Right kidney (tissue), 1 donor: Measurements from ENCODE around the gene MYO1G.

Experiments used
- DNase-seq: peaks from one replicate; pipeline ENCODE4 v3.0.0-alpha.2; 2016

MYO1G gene

DNA sequence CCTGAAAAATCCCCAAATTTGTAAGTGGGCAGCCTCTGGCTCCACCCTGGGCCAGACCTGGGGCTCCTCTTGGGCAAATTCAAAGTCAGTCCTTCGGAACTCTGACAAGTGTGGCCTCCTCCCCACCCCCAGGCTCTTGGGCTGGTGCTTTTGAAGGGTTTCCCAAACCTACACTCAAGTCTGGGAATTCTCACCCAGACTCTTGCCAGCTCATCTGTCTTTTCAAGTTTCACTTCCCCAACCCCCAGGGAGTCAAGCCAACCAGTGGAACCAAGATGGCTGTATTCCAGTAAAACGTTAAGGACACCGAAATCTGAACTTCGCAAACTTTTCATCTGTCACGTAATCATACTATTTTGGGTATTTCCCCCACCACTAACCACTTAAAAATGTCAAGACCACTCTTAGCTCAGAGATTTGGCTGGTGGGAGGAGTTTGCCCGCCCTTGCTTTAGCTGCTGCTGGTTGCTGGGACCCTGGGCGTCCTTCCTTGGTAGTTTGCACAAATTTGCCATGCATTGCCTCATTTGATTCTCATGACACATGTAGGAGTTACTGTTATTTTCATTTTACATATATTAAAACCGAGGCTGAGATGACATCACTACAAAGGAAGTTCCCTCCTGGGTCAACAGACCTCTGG is 1.7 kb upstream of the MYO1G start:
- DNase-seq, result no peak

DNA sequence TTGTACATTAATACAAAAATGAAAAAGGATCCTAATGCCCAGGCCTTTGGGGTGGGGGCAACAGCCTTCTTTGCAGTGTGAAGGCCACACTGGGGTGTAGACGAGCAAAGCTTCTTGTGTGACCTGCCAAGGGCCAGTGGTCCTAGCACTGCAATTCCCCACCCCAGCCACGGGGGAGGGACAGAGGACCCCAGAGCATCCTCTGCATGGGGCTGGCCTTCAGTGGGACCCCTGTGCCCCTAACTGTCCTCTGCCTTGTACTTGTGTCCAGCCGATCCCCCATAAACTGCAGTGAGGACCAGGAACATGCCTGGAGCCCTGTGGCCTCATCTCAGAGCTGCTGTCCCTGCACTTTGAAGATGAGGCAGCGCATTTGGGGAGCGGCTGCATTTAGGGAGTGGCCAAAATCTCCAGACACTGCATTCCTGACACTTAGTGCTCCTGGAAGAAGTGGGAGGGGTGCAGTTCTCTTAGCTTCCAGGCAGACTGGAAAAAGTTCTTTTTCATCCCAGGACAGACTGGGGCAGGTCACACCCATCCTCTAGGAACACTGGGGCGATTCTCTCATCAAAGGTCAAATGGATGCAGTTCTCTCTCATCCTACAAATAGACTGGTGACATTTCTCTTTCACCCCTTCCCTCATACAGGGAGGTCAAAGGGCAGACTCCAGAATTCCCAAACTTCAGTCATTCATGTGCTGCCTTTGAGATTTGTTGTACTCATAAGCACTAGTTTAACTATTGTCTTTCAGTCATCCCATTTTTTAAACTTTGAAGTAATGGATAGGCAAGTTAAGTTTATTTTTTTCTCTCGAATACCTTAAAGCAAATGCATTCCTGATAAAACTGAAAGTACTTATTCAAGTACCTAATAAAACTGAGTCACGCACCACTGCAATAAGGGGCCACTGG is 922 bp upstream of the MYO1G start:
- no peak for DNase-seq

DNA sequence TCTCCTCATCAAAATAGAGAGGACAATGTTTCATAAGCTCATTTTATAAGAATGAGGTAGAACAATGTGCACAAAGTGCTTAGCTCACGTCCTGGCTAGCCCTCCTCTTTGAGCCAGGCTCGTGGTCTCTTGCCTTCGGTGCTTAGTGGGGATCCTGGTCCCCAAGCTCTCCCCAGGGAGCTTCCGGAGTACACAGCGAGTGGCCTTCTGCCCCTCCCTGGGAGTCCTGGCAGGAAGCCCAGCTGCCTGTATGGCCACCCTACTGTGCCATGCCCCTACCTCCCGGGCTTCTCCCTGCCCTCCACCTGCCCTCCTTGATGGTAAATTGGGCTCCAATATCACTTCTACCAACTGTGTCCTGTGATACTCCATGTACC is 868 bp downstream of the MYO1G start:
- DNase-seq, result no peak

DNA sequence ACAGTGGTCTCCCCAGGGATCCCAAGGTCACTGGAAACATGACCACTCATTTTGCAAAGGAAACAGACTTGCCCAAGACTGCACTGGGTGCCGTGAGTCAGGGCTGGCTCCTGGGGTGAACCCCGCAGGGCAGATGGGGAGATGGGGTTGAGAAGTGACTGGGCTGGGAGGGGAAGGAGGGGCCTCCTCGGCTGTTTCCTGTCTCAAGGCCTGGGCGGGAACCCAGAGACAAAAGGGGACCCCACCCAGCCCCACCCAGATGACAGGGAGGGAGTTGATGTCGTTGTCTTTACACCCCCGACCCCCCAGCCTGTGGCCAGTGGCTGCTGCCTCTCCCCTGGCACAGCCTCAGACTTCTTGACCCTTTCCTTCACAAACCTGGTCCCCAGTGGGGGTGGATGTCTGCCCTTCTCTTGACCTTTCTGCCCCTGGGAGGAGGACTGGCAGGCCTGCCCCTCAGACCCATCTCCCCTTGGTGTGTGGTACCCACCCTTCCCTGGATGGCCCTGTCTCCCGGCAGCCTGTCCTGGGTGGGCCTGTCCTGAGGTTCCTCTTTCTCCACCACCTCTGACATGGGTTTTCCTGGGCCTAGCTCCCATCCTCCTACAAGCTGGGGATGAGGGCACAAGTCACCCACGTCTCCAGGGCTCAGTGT is 1.4 kb downstream of the MYO1G start:
- no peak for DNase-seq

DNA sequence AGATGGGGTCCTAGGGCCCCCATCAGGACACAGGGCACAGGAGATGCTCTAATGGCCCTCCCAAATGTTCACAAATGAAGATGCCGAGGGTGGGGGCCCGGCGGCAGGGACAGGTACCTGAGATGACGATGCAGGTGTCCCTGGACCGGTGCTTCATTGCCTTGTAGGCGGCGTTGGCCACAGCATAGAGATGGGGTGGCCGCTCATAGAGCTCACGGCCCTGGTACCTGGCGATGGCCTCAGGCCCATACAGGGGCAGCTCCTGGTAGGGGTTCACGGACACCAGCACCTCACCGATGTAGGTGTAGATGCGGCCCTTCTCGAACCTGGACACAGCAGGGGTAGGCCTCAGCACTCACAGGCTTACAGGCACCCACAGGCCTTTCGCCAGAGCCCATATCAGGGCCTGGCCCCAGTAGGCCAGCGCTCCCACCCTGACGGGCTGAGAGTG is 2.0 kb downstream of the MYO1G start:
- DNase-seq, result no peak

DNA sequence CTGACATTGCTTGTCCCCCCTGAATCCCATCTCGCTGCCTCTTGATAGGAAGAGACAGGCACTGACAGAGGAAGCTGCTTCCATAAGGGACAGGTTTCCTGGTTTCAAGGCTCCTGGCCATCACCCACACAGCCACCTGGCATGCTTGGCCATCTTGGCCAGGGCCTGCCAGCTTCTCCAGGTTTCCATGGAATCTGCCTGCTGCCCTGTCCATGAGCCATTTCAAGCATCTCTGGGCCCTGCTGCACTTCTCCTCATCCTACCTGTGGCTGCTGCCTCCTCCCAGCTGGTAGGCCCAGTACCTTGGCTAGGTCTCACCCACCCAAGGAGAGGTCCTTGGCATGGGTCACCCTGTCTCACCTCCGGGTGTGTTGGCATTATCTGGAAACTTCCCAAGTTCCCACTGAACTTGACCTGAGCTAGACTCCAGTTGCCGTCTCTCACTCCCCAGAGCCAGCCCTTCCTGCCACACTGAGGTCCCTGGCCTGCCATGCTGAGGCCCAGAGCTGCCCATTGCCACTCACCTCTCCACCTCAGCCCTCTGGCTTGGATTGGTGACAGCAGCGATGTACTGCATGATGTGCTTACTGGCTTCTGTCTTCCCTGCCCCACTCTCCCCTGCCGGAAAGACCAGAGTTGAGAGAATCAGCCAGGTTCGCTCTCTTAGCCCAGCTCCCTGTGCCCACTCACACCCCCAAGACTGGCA is 2.6 kb downstream of the MYO1G start:
- no peak for DNase-seq

DNA sequence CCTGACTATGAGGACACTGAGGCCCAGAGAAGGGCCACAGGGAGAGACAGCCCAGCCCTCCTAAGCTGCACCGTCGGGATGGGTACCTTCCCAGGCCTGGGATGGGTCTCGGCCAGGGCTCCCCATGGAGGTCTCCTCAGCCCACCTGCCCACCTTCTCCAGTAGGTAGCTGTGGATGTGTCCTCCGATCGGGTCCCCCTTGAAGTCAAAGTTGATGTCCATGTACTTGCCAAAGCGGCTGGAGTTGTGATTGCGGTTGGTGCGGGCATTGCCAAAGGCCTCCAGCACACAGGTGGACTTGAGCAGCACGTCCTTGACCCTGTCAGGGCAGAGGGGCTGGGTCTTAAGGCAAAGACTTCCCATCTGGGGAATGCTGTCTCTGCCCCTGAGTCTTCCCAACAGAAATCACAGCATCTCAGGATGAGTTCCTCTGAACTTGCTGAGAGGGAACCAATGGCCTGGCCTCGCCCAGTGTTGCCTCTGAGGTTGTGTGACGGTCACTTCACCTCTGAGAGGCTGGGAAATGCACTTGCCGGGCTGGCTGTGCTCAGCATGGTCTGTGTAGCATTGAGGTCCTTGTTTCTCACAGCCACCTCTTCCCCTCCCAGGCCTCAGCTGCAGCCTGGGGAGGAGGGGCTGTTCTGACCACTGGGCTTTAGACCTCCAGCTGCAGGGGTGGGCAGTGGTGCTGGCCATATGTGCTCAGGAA is 3.3 kb downstream of the MYO1G start:
- no peak for DNase-seq

DNA sequence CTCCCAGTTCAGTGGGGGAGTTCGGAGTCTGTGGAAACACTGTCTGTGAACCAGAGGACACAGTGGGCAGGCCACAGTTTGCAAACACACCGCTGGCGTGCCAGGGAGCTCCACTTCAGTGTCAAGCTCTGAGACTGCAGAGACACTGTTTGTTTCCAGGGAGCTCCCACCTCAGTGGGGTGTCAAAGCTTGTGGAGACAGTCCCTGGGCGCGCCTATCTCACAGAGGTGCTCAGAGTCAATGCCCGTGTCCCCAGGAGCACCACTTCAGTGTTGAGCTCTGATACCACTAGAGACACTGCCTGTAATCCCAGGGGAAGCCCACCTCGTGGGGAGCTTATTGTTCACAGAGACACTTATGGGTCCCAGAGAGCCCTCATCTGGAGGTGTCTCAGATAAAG is 4.3 kb downstream of the MYO1G start:
- no peak for DNase-seq

GRCh38 chr7:44973610-44974401 is 5.0 kb downstream of the MYO1G start:
- DNase-seq, result no peak

GRCh38 chr7:44972562-44972961 is 6.3 kb downstream of the MYO1G start:
- DNase-seq, result no peak

DNA sequence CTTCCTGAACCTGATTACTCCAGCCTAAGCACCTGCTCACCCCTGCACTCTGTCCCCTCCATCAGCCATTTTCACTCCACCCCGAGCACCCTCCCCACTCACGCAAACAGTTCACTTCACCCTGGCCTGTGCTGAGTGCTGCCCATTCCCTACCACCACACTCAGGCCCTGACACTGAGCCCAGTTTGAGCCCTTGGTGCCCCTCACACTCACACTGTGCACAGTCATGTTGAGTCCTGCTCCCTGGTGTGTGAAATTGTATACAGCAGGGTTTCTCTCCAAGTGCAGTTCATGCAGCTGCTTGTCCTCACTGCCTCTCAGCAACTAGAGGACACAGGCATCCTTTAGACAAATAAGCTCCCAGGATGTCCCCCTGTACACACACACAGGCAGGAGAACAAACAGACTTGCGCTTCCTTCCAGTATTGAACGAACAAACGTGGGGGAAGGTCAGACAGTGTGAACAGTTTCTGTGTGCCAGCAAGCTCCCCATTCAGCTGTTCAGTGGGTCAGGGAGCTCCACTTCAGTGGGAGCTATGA is 6.8 kb downstream of the MYO1G start:
- no peak for DNase-seq

- DNase-seq, result no peak
Observed at GRCh38 chr7:44971188-44971901, 7.5 kb downstream of the MYO1G start.

DNA sequence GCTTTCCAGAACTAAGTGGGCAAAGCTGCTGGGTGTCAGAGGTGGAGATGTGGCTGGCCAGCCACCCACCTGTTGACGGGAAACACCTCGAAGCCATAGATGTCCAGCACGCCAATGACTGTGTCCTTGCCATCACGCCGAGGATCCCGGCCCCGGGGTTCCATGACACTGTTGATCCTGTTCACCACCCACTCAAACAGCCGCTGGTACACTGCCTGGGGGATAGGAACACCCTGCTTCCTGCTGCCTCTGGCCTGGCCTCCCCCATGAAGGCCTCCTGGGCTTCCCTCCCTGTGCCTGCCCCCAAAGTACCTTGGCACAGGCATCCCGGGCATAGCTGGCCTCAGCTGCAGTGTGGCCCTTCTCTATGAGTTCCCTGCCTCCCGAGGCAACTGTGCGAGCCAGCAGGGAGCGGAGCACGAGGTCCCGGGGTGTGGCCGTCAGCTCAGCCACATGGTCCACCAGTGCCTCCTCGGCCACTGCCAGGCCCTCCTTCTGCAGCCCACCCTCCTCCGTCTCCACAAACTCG is 8.2 kb downstream of the MYO1G start:
- DNase-seq, result no peak

- no peak for DNase-seq
Observed at GRCh38 chr7:44969701-44970522, 8.9 kb downstream of the MYO1G start.

GRCh38 chr7:44969049-44969700 is 9.6 kb downstream of the MYO1G start:
- no peak for DNase-seq

- DNase-seq, result no peak
Observed at GRCh38 chr7:44967571-44968446, 11.0 kb downstream of the MYO1G start.
